ENCODE measurements around the gene MOB3C.

MOB3C gene

GRCh38 chr1:46638921-46639320 lies 22.3 kb upstream of the MOB3C start:
- DNase-seq (ENCODE audit: low read depth), result no peak

- no peak for DNase-seq (ENCODE audit: low read depth)
Observed at GRCh38 chr1:46637444-46638083, 21.0 kb upstream of the MOB3C start.

- no peak for DNase-seq (ENCODE audit: low read depth)
Observed at GRCh38 chr1:46635205-46635604, 18.6 kb upstream of the MOB3C start.

- no peak for DNase-seq (ENCODE audit: low read depth)
Observed at GRCh38 chr1:46630719-46631118, 14.1 kb upstream of the MOB3C start.

GRCh38 chr1:46623743-46624644 lies 7.4 kb upstream of the MOB3C start:
- no peak for DNase-seq (ENCODE audit: low read depth)

GRCh38 chr1:46622344-46622743 lies 5.7 kb upstream of the MOB3C start:
- no peak for DNase-seq (ENCODE audit: low read depth)

GRCh38 chr1:46621930-46622329 lies 5.3 kb upstream of the MOB3C start:
- DNase-seq (ENCODE audit: low read depth), result no peak

GRCh38 chr1:46619656-46620258 lies 3.1 kb upstream of the MOB3C start:
- DNase-seq (ENCODE audit: low read depth), result no peak

GRCh38 chr1:46618754-46619415 lies 2.3 kb upstream of the MOB3C start:
- DNase-seq (ENCODE audit: low read depth), result no peak

- DNase-seq (ENCODE audit: low read depth), result no peak
Observed at GRCh38 chr1:46617833-46618232, 1.2 kb upstream of the MOB3C start.

GRCh38 chr1:46617108-46617800 lies 643 bp upstream of the MOB3C start:
- DNase-seq (ENCODE audit: low read depth), result no peak

GRCh38 chr1:46615735-46616134 lies 876 bp downstream of the MOB3C start:
- no peak for DNase-seq (ENCODE audit: low read depth)

GRCh38 chr1:46615088-46615487 lies 1.5 kb downstream of the MOB3C start:
- no peak for DNase-seq (ENCODE audit: low read depth)

- DNase-seq (ENCODE audit: low read depth), result no peak
Observed at GRCh38 chr1:46614604-46614984, 2.0 kb downstream of the MOB3C start.

- no peak for DNase-seq (ENCODE audit: low read depth)
Observed at GRCh38 chr1:46613661-46614603, 2.7 kb downstream of the MOB3C start.

- no peak for DNase-seq (ENCODE audit: low read depth)
Observed at GRCh38 chr1:46612937-46613660, 3.5 kb downstream of the MOB3C start.

GRCh38 chr1:46611691-46612221 lies 4.9 kb downstream of the MOB3C start:
- DNase-seq (ENCODE audit: low read depth), result no peak

- DNase-seq (ENCODE audit: low read depth), result no peak
Observed at GRCh38 chr1:46607345-46608130, 9.1 kb downstream of the MOB3C start.

Measured in stimulated activated CD4-positive, alpha-beta T cell treated with anti-CD3 and anti-CD28 coated beads, Interleukin-2, amount 100 ng/mL, for 4 hours (primary cell).